Measurements from ENCODE around the gene ASZ1. TPM values are rescaled to one million over a fixed set of nuclear protein-coding genes. Genes with fewer than 3 reads are reported as not detected.

The ASZ1 gene
- total RNA-seq, 1 donor from 2014 or later: not detected

GRCh38 chr7:117386110-117386706 is 41.1 kb downstream of the ASZ1 start:
- DNase-seq (ENCODE audit: low read depth): no peak
- no peak overlapping the region for H3K4me3 ChIP-seq (ENCODE audit: low read depth, low read length)
- TF ChIP-seq, protein P1, sequence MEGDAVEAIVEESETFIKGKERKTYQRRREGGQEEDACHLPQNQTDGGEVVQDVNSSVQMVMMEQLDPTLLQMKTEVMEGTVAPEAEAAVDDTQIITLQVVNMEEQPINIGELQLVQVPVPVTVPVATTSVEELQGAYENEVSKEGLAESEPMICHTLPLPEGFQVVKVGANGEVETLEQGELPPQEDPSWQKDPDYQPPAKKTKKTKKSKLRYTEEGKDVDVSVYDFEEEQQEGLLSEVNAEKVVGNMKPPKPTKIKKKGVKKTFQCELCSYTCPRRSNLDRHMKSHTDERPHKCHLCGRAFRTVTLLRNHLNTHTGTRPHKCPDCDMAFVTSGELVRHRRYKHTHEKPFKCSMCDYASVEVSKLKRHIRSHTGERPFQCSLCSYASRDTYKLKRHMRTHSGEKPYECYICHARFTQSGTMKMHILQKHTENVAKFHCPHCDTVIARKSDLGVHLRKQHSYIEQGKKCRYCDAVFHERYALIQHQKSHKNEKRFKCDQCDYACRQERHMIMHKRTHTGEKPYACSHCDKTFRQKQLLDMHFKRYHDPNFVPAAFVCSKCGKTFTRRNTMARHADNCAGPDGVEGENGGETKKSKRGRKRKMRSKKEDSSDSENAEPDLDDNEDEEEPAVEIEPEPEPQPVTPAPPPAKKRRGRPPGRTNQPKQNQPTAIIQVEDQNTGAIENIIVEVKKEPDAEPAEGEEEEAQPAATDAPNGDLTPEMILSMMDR (conservative IDR thresholded peaks at IDR 0.05; ENCODE audit: low read depth, low read length): no peak

DNA sequence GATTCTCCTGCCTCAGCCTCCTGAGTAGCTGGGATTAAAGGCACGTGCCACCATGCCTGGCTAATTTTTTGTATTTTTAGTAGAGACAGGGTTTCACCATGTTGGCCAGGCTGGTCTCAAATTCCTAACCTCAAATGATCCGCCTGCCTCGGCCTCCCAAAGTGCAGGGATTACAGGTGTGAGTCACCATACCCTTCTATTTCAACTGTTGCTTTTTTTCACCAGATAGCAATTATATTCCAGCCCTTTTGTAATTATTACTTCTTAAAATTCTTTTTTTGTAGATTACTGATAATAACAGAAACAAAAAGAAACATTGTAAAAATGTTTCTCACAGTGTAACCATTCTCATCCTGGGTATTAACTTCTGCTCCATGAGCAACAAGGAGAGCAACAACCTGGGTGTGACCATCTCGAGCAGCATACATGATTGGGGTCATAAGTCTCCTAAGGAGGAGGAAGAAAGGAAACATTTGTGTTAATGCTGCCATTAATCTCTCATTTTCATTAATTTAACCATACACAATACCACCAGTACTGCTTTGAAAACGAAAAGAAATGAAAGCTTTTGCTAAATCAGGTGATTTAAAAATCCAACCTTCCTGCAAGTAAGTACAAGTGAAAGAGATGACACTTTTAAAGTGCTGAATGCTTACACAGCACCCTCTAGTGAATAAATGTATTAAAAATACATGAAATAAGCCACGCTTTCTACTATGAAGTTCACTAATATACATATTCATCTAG is 41.8 kb downstream of the ASZ1 start:
- no peak for DNase-seq (ENCODE audit: low read depth)
- H3K4me3 ChIP-seq (ENCODE audit: low read depth, low read length): no peak overlapping the region
- TF ChIP-seq, protein P1 (conservative IDR thresholded peaks at IDR 0.05; ENCODE audit: low read depth, low read length): peak; percentile 55

DNA sequence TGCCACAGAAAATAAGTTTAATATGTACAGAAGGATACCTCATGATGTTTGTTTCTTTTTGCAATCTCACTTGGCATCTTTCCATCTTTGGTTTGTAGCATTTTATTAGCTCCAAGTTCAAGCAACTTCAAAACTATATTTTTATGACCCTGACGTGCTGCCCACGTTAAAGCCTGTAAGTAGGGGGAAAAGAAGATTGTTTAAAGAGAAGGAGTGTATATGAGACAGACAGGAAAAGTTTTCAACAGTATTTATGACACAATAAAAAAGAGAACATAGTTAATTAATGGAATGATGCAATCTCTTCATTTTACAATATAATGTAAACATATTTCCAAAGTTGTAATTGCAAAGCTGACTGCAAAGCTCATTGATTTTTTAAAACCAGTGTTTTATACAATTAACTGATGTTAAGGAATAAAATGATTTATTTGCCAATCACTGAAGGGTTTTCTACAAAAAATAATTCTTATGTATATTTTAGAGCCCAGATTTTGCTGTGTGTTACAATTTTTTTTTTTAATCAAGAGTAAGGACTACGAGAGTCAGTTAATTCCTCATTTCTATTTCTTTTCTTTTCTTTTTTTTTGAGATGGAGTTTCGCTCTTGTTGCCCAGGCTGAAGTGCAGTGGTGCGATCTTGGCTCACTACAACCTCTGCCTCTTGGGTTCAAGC is 42.5 kb downstream of the ASZ1 start:
- DNase-seq (ENCODE audit: low read depth): no peak
- H3K4me3 ChIP-seq (ENCODE audit: low read depth, low read length): no peak overlapping the region
- TF ChIP-seq, protein P1 (conservative IDR thresholded peaks at IDR 0.05; ENCODE audit: low read depth, low read length): no peak

DNA sequence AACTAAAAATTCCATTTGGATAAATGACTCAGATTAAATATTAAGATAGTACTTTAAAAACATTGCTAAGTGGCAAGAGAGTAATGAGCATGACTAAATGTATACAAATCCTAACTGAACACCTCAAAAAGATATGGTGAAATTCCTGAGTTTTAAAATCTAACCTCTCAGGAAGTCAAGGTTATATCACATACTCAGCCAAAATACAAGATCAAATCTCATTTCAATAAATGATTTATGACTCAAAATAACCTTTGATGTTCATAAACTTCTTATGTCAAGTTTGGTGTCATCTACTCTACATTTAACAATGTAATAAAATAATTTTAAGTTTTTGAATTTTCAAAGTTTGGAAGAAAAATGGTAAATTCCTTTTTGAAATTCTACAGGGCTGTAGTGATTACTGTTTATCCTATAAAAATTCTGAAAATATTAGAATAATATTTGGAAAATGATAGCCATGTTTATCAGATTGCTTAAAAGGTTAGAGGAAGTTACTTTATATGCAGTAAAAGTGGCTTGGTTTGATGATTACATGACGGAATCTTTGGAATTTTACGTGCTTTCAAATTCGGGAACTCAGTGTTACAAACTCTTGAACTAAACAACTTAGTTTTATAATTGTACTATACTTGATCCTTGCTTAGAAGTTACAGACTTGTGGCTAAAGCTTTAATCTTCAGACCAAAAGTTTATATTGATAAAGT is 43.7 kb downstream of the ASZ1 start:
- TF ChIP-seq, protein P1 (conservative IDR thresholded peaks at IDR 0.05; ENCODE audit: low read depth, low read length): no peak
- DNase-seq (ENCODE audit: low read depth): no peak
- no peak overlapping the region for H3K4me3 ChIP-seq (ENCODE audit: low read depth, low read length)

GRCh38 chr7:117383046-117383445 is 44.2 kb downstream of the ASZ1 start:
- DNase-seq (ENCODE audit: low read depth): no peak
- no peak overlapping the region for H3K4me3 ChIP-seq (ENCODE audit: low read depth, low read length)
- TF ChIP-seq, protein P1 (conservative IDR thresholded peaks at IDR 0.05; ENCODE audit: low read depth, low read length): no peak

GRCh38 chr7:117381362-117381761 is 45.9 kb downstream of the ASZ1 start:
- TF ChIP-seq, protein P1 (conservative IDR thresholded peaks at IDR 0.05; ENCODE audit: low read depth, low read length): peak; percentile 12
- no peak overlapping the region for H3K4me3 ChIP-seq (ENCODE audit: low read depth, low read length)
- DNase-seq (ENCODE audit: low read depth): no peak

Measured in epithelial cell of proximal tubule (primary cell).